SH-SY5Y (cell line): ENCODE data around the gene BDH2.

Experiments
- GATA2 ChIP-seq: IDR thresholded peaks from 2 replicates; pipeline ENCODE4 v1.6.1; 2011; ENCODE audit warnings: mild to moderate bottlenecking, low read depth, low read length
- GATA3 ChIP-seq: IDR thresholded peaks from 2 replicates; pipeline ENCODE4 v1.6.1; 2011; ENCODE audit warnings: low read depth, mild to moderate bottlenecking, low read length, moderate library complexity

Gene BDH2

GRCh38 chr4:103099691-103100392 is at the start of gene BDH2:
TSS of gene BDH2 (minus strand) at chr4:103099834. CDS start at chr4:103096254, 3,580 bp downstream.
- TF ChIP-seq GATA3, result no peak
- no peak for TF ChIP-seq GATA2

GRCh38 chr4:103144926-103145325 is 45.3 kb upstream of the BDH2 start:
- TF ChIP-seq GATA2 (no peak), GATA3 (no peak)

DNA sequence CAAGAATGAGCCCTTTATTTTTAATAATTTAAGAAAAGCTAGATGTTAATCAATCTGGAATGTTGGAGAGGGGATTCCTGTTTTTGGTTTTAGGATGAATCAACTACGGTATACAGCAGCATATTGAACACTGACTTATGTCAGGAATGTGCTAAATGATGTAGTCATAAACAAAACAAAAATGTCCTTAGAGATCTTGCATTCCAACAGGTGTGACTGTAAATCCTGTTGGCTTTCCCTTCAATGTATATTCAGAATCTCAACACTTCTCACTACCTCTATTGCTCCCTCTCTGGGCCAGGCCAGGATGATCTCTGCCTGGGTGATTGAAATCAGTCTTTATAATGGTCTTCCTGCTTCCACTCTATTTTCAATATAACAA is 37.8 kb upstream of the BDH2 start:
- TF ChIP-seq GATA3 (no peak), GATA2 (no peak)

- TF ChIP-seq GATA3 (no peak), GATA2 (no peak)
Observed at GRCh38 chr4:103136671-103137445, 37.2 kb upstream of the BDH2 start.

- TF ChIP-seq GATA3 (no peak), GATA2 (no peak)
Observed at GRCh38 chr4:103129174-103129573, 29.5 kb upstream of the BDH2 start.

GRCh38 chr4:103126126-103126525 is 26.5 kb upstream of the BDH2 start:
- TF ChIP-seq GATA3 (no peak), GATA2 (no peak)

- no peak for TF ChIP-seq GATA3
- no peak for TF ChIP-seq GATA2
Observed at GRCh38 chr4:103123114-103123513, 23.5 kb upstream of the BDH2 start.

DNA sequence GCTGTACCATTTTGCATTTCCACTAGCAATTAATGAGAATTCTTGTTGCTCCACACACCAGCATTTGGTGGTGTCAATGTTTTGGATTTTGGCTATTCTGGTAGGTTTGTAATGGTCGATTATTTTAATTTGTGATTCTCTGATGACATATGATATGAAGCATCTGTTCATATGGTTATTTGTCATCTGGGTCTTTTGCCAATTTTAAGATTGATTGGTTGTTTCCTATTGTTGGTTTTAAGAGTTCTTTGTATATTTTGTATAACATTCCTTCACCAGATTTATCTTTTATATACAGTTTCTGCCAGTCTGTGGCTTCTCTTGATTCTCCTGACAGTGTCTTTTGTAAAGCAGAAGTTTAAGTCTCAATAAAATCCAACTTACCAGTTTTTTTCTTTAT is 18.5 kb upstream of the BDH2 start:
- TF ChIP-seq GATA2 (no peak), GATA3 (no peak)

GRCh38 chr4:103111598-103111997 is 12.0 kb upstream of the BDH2 start:
- no peak for TF ChIP-seq GATA3
- no peak for TF ChIP-seq GATA2

- TF ChIP-seq GATA3 (no peak), GATA2 (no peak)
Observed at GRCh38 chr4:103108542-103108941, 8.9 kb upstream of the BDH2 start.

DNA sequence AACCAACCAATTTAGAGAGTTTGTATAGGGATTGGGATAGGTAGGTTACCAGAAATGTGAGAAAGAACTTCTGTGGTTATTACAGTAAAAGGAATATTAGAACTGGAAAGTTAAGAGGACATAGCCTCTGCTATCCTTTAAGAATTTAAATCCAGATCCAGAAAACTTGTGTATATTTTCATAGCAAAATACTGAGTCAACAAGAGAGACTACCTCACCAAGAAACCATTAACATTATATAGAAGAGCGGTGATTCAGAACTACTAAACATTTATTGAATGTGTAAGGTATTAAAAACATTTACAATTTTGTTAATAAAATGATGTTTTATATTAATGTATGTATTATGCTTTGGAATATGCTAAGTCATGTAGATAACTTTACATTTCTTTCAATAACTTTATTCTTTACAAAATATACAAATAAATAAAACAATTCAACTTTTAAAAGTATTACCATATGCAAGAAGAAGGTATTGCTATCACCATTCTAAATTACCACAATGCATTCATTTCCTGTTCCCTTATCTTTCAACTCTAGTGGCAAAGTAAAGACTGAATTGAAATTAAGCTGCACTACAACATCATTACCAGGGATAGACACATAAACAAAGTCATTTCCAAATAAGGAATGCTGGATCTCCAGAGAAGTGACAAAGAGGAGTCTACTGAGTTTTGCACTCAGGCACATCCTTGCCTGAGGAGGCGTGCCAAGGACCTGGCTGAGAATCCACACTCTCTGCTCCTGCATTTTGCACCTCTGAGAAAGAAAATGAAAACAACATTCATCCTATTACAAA is 6.1 kb upstream of the BDH2 start:
- no peak for TF ChIP-seq GATA2
- TF ChIP-seq GATA3, result no peak

DNA sequence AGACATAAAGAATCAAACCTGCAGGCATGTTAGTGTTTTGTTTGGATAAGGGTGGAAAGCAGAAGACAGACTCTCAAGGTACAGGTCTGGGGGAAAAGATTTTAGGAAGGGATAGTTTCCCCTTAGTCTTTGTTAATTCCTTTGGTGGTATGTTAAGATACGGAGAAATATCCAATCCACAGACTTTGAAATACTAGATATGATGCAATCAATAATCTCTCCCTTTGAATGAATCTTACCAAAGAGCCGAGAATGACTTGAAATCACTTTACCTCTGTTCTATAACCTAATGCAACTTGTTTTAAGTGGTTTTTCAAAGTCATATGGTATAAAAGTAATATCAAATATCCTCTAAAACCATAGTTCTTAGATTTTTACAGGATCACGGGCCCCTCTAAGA is 5.3 kb upstream of the BDH2 start:
- TF ChIP-seq GATA3 (no peak), GATA2 (no peak)

DNA sequence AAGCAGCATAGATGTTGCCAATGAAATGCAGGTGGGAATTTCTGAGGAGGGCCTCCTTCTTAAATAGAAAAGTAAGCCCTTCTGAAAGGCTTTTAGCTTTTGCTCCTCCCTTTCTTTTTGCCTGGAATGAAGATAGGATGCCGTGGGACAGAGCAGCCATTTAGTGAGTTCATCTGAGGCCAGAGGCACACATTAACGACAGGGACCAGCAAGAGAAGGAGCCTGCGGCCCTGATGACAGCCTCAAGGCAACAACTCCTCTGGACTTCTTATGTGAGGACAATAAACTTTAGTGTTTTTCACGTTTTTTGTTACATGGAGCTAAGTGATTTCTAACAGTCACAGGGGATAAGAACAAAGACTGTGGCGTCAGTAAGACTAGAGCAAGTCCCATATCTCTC is 1.1 kb upstream of the BDH2 start:
- no peak for TF ChIP-seq GATA3
- no peak for TF ChIP-seq GATA2

GRCh38 chr4:103098756-103099440 is 736 bp downstream of the BDH2 start:
- TF ChIP-seq GATA3 (no peak), GATA2 (no peak)
